Activated T-cell treated with anti-CD3 and anti-CD28 coated beads for 24 hours (primary cell): Measurements from ENCODE around the gene ANKMY1.

Experiments
- DNase-seq: peaks from one replicate; pipeline ENCODE4 v3.0.0-alpha.2; 2020; ENCODE audit warnings: low read depth

ANKMY1 gene

GRCh38 chr2:240469740-240470139 is 88.0 kb downstream of the ANKMY1 start:
- no peak for DNase-seq

DNA sequence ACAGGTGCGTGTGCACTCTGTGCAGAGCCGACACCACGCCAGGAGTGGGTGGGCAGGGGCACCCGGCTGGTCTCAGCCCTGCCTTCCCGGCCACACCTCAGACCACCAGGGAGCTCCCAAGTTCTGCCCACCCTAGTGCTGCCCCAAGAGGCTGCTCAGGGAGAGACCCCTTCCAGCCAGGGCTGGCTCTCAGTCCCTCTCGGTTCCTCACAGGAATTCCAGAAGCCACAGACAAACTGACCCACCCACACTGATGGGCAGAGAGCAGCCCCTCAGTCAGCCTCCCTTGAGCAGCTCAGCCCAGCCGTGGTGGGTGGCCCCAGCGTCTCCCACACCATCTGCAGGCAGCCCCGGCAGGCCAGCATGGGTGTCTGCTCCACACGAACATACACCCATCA is 88.5 kb downstream of the ANKMY1 start:
- DNase-seq: no peak

- no peak for DNase-seq
Observed at GRCh38 chr2:240468303-240469238, 89.2 kb downstream of the ANKMY1 start.

GRCh38 chr2:240467659-240468302 is 90.0 kb downstream of the ANKMY1 start:
- DNase-seq: no peak

GRCh38 chr2:240467149-240467642 is 90.6 kb downstream of the ANKMY1 start:
- no peak for DNase-seq

DNA sequence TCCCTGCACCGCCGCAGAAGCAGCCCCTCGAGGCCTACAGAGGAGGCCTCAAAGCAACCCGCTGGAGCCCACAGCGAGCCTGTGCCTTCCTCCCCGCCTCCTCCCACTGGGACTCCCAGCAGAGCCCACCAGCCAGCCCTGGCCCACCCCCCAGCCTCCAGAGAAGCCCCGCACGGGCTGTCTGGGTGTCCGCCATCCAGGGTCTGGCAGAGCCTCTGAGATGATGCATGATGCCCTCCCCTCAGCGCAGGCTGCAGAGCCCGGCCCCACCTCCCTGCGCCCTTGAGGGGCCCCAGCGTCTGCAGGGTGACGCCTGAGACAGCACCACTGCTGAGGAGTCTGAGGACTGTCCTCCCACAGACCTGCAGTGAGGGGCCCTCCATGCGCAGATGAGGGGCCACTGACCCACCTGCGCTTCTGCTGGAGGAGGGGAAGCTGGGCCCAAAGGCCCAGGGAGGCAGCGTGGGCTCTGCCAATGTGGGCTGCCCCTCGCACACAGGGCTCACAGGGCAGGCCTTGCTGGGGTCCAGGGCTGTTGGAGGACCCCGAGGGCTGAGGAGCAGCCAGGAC is 91.1 kb downstream of the ANKMY1 start:
- no peak for DNase-seq

DNA sequence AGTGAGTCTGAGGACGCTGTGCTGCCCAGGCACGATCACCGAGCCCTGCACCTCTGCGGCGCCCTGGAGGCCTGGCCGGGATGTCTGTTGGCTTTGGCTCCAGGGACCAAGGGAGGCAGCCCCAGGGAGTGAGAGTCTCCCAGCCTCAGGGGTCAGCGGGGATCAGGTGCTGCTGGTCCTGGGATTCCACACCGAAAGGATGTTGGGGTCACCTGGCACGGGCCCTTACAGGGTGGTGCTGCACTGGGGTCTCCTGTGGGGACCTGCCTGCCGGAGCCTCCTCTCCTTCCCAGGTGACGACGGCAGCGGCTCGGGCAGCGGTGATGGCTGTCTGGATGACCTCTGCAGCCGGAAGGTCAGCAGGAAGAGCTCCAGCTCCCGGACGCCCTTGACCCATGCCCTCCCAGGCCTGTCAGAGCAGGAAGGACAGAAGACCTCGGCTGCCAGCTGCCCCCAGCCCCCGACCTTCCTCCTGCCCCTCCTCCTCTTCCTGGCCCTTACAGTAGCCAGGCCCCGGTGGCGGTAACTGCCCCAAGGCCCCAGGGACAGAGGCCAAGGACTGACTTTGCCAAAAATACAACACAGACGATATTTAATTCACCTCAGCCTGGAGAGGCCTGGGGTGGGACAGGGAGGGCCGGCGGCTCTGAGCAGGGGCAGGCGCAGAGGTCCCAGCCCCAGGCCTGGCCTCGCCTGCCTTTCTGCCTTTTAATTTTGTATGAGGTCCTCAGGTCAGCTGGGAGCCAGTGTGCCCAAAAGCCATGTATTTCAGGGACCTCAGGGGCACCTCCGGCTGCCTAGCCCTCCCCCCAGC is 91.8 kb downstream of the ANKMY1 start:
- no peak for DNase-seq

- DNase-seq: no peak
Observed at GRCh38 chr2:240465268-240465764, 92.5 kb downstream of the ANKMY1 start.

DNA sequence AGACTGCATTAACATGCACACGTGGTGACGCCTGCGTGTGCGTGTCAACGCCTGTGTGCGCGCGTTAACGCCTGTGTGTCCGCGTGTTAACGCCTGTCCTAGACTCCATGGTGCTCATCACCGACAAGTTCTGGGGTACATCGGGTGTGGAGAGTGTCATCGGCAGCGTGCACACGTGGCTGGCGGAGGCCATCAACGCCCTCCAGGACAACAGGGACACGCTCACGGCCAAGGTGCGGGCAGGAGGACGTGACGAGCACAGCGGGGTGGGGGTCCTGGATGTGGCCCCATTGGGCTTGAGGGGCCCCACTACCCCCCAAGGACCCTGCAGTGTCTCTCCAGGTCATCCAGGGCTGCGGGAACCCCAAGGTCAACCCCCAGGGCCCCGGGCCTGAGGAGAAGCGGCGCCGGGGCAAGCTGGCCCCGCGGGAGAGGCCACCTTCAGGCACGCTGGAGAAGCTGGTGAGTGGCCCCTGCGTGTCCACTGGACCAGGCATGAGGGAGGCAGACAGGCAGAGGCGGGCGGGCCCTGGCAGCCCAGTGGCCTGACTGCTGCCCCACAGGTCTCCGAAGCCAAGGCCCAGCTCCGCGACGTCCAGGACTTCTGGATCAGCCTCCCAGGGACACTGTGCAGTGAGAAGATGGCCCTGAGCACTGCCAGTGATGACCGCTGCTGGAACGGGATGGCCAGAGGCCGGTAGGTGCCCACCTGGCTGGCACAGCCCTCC is 93.1 kb downstream of the ANKMY1 start:
- DNase-seq: no peak

DNA sequence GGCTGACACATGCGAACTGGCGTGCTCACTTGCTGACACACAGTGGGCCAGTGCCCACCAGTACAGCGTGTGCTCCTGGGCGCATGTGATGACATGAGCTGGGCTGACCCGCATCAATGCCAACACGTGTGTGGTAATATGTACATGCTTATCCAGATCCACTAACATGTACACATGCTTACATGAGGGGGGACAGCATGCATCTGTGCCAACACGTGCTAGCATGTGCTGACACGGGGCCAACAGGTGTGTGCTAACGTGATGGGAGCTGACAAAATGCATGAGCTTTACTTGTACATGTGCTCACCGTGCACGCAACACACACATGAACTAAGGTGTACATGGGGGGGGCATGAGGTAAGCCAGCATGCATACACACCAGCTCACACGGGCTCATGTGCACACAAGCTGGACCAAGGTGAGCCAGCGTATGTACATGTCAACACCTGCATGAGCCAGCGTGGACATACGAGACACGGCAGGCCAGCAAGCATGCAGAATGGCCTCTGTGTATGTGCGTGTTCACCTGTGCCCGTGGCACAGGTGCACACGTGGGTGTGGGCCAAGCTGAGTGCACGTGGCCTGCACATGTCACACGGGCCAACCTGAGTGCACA is 93.8 kb downstream of the ANKMY1 start:
- DNase-seq: no peak

DNA sequence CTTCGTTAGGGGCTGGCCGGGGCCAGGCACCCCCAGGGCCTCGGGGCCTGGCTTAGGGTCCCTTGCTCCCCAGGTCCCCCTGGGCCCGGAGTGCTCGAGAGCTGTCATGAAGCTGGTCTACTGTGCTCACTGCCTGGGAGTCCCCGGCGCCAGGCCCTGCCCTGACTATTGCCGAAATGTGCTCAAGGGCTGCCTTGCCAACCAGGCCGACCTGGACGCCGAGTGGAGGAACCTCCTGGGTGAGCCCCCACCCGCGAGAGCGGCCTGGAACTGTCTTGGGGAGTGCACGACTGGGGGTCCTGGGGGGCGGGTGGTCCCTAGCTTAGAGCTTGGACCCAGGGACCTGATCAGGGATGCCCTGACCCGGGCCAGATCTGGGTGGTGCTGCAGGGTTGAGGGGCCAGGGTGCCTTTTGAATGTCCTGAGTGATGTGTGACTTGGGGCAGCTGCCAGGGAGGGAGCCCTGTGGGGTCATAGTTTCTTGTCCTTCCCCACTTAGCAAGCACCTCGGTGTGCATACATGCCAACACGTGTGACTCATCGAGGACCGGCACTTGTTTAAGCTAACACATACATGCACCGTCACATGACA is 94.4 kb downstream of the ANKMY1 start:
- no peak for DNase-seq

DNA sequence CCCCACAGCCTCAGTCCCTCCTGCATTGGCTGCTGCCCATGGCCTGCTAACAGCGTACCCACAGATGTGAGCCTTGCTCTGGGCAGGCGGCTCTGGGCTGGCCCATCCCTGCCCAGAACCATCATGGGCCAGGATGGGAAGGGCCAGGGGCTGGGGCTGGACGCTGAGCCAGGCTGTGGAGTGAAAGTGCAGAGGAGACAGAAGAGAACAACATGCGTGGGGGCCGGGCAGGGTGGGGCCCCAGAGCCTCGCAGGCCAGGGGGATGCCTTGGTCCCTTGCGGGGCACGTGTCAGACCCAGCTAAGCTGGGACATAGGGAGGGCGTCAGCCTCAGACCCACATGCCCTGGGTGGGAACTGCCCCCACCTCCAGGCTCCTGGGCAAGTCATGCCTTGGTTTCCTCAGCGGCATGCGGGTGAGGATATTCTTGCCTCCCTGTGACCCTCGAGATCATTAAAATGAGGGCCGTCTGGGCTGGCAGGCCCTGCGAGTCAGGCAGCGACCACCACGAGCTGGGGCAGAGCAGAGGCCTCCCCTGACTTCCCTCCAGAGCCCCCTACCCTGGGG is 95.0 kb downstream of the ANKMY1 start:
- no peak for DNase-seq

GRCh38 chr2:240462073-240462706 is 95.6 kb downstream of the ANKMY1 start:
- no peak for DNase-seq

GRCh38 chr2:240461471-240462072 is 96.2 kb downstream of the ANKMY1 start:
- DNase-seq: no peak

DNA sequence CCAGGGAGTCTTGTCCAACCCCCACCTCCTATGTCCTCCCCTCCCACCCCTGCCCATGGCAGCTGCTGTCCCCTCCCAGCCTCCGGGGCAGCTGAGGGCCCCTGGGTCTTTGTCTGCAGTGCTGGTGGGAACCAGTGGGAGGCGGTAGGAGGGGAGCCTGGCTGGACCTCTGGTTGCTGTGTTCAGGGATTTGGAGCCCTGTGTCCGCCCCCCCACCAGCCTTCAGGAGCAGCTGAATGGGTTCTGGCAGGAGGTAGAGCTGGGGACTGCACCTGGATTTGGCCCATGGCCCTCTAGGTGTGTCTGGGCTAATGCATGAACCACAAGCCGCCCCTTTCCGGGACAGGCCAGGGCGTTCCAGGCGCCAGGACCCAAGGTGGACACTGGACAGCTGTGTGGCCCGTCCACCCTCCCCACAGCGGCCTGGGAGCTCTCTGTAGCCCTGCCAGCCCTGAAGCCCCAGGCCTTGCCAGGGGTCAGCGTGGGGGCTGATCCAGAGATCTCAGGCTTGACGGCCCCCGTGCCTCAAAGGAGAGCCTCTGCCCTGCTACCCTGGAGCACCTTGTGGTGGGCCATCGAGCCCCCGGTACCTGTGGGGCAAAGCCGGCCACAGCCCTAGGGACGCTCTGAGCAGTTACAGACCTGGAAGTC is 96.9 kb downstream of the ANKMY1 start:
- no peak for DNase-seq

GRCh38 chr2:240460253-240460711 is 97.5 kb downstream of the ANKMY1 start:
- DNase-seq: no peak

- no peak for DNase-seq
Observed at GRCh38 chr2:240459401-240460252, 98.2 kb downstream of the ANKMY1 start.
